K562 (cell line): ENCODE measurements around the gene EPHA2. TPM values are rescaled to one million over a fixed set of nuclear protein-coding genes. Genes with fewer than 3 reads are reported as not detected.

Experiments
- EHMT2 ChIP-seq: fragments of 450-650 bp; IDR thresholded peaks from 2 replicates; pipeline ENCODE4 v1.6.1; 2018; ENCODE audit warnings: antibody characterized with exemption
- EZH2 ChIP-seq: IDR thresholded peaks from 2 replicates; pipeline ENCODE4 v1.6.1; 2012; ENCODE audit warnings: low read depth, mild to moderate bottlenecking, inconsistent platforms, low read length, borderline replicate concordance
- HDAC1 ChIP-seq, 2 experiments: fragments of 450-650 bp; IDR thresholded peaks; 2 replicates each; pipeline ENCODE4 v1.6.1; 2016 to 2017; ENCODE audit warnings: inconsistent platforms in 1 of 2, mild to moderate bottlenecking in 1 of 2, moderate library complexity in 1 of 2
- HMG20A ChIP-seq: fragments of 450-650 bp; formaldehyde crosslinking; conservative IDR thresholded peaks from 2 replicates; pipeline ENCODE4 v1.4.0; 2020; ENCODE audit warnings: mild to moderate bottlenecking, mixed read lengths
- HOXB6 ChIP-seq: fragments of 250-450 bp; sonication (Bioruptor Pico); IDR thresholded peaks from 2 replicates; pipeline ENCODE4 v1.5.1; 2022; ENCODE audit warnings: mild to moderate bottlenecking, borderline replicate concordance
- KLF16 ChIP-seq: IDR thresholded peaks from 2 replicates; pipeline ENCODE4 v1.6.1; 2016; ENCODE audit warnings: antibody characterized with exemption
- MAFG ChIP-seq: fragments of 450-650 bp; conservative IDR thresholded peaks from 2 replicates; pipeline ENCODE4 v1.6.1; 2016; ENCODE audit warnings: missing genetic modification characterization, missing compliant biosample characterization
- MTA1 ChIP-seq: fragments of 450-650 bp; IDR thresholded peaks from 2 replicates; pipeline ENCODE4 v1.6.1; 2017; ENCODE audit warnings: borderline replicate concordance
- MYNN ChIP-seq, 2 experiments: sonication (generic); formaldehyde crosslinking in 1 of 2; IDR thresholded peaks; 2 replicates each; pipeline versions ENCODE4 v1.5.0 to v1.6.1; 2016 to 2020; ENCODE audit warnings: antibody characterized with exemption in 1 of 2, missing genetic modification reagents in 1 of 2
- RBM25 ChIP-seq: fragments of 200-400 bp; formaldehyde crosslinking; IDR thresholded peaks from 2 replicates; pipeline ENCODE4 v1.6.1; 2018; ENCODE audit warnings: low read length, low read depth, moderate library complexity; ENCODE audit not compliant: severe bottlenecking
- SMARCA4 ChIP-seq: fragments of 450-650 bp; IDR thresholded peaks from 2 replicates; pipeline ENCODE4 v1.6.1; 2016
- SMARCA5 ChIP-seq: fragments of 450-650 bp; IDR thresholded peaks from 2 replicates; pipeline ENCODE4 v1.6.1; 2016
- TEAD1 ChIP-seq, 2 experiments: fragments of 450-650 bp in 1 of 2; sonication (generic) in 1 of 2; formaldehyde crosslinking; IDR thresholded peaks; 2 replicates each; pipeline versions ENCODE4 v1.4.0 to v1.8.0; 2020 to 2022; ENCODE audit warnings: mild to moderate bottlenecking in 2 of 2, missing genetic modification reagents in 1 of 2
- TGIF2 ChIP-seq: sonication (generic); formaldehyde crosslinking; IDR thresholded peaks from 2 replicates; pipeline ENCODE4 v1.8.1; 2022; ENCODE audit warnings: mild to moderate bottlenecking, missing genetic modification reagents, moderate library complexity
- YBX1 ChIP-seq: fragments of 450-650 bp; IDR thresholded peaks from 2 replicates; pipeline ENCODE4 v1.7.1; 2016; ENCODE audit warnings: mild to moderate bottlenecking
- ZC3H4 ChIP-seq: sonication (generic); formaldehyde crosslinking; IDR thresholded peaks from 2 replicates; pipeline ENCODE4 v1.9.0; 2021; ENCODE audit warnings: missing genetic modification reagents, borderline replicate concordance
- ZFP30 ChIP-seq: fragments of 250-450 bp; sonication (Bioruptor Pico); IDR thresholded peaks from 2 replicates; pipeline ENCODE4 v1.8.0; 2022; ENCODE audit warnings: moderate library complexity, mild to moderate bottlenecking, inconsistent platforms, borderline replicate concordance
- polyA plus RNA-seq, 8 experiments: library from polyadenylated mRNA; depleted of rRNA in 4 of 8; stranded (reverse) in 5 of 8; unstranded in 3 of 8; fragments of >200 nt; fragmentation: Nextera tagmentation in 2 of 8; fragmentation: Illumina TruSeq in 1 of 8; extraction: Ambion mirVana in 2 of 8; extraction: Trizol in 1 of 8; gene quantifications; 2 replicates each; pipeline versions ENCODE4 v1.2.1 to v1.2.3, GENCODE V29; 2011 to 2014; ENCODE audit warnings: inconsistent platforms in 1 of 8, missing spikeins in 1 of 8
- total RNA-seq, 7 experiments: library from RNA; depleted of rRNA in 6 of 7; stranded (reverse); fragments of >200 nt in 6 of 7; fragmentation: Illumina TruSeq in 2 of 7; extraction: Trizol in 2 of 7; gene quantifications; 2 replicates each; pipeline versions ENCODE4 v1.2.1 to v1.2.3, GENCODE V29; 2011 to 2021; ENCODE audit warnings: low replicate concordance in 1 of 7
- TF ChIP-seq, protein P1 (sequence below): sonication (generic); formaldehyde crosslinking; IDR thresholded peaks from 2 replicates; pipeline ENCODE4 v1.8.0; 2022; ENCODE audit warnings: missing genetic modification reagents, mild to moderate bottlenecking, borderline replicate concordance
- TF ChIP-seq, protein P2 (sequence below): fragments of 450-650 bp; IDR thresholded peaks from 2 replicates; pipeline ENCODE4 v1.6.1; 2017; ENCODE audit warnings: antibody characterized with exemption, mild to moderate bottlenecking
- TF ChIP-seq, protein P3 (sequence below): IDR thresholded peaks from 2 replicates; pipeline ENCODE4 v1.6.1; 2011; ENCODE audit not compliant: insufficient read length; ENCODE audit errors: extremely low read depth

The EPHA2 gene
- total and polyA plus RNA-seq, 9 of the 15 experiments (the other 6 are each of a cell fraction or from before 2014, with no cell fraction given), result 0.04 to 0.40 (median 0.07) TPM; not detected in 4

DNA sequence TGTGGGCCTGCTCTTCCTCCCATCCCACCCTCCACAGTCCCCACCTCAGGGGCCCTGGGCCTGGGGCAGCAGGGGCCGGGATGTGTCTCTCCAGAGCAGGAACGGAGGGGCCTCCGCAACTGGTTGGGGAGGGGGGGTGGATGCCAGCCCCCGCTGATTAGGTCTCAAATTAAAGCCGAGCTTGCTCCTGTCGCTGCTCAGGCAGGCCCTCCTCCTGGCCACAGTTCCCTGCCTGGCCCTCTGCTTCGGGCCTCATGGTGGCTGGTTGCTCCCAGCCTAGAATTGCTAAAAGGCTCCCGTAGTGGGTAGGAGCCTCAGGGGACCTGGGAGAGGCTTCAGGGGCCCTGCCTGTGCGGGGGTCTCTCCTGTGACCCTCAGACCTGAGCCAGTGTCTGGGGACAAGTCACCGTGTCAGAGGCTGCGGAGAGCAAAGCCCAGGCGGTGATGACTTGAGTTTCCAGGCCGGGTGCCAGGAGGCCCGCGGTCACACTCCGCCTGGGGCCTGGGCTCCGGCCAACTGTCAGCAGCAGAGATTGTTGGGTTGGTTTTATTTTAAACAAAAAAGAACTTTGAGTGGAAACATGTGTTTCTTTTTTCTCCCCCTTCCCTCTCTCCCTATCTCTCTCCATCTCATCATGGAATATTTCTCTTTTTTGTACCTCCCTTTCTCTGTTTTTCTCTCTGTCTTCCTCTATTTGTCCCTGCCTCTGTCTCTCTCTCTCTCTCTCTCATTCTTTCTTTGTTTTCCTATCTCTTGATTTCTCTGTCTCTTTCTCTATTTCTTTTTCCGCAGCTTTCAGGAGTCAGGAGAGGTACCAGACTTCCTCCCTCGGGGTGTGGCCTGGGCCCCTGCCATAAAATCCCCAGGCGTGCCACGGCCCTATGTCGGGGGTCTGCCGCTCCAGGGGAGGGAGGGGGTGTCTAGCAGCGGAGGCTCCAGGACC is 20.0 kb upstream of the EPHA2 start (continued):
- TF ChIP-seq, protein P1, sequence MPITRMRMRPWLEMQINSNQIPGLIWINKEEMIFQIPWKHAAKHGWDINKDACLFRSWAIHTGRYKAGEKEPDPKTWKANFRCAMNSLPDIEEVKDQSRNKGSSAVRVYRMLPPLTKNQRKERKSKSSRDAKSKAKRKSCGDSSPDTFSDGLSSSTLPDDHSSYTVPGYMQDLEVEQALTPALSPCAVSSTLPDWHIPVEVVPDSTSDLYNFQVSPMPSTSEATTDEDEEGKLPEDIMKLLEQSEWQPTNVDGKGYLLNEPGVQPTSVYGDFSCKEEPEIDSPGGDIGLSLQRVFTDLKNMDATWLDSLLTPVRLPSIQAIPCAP, result no peak
- no peak for TF ChIP-seq SMARCA5
- no peak for TF ChIP-seq KLF16
- TF ChIP-seq SMARCA4, result 0 out of 2 replicates have a peak, but pooled peaks have one; percentile 35
- no peak for TF ChIP-seq HMG20A (CRISPR knock-in tag)
- TF ChIP-seq EZH2, result no peak
- TF ChIP-seq TEAD1 (CRISPR knock-in tag; IDR thresholded peaks at IDR 0.05), result no peak
- TF ChIP-seq, protein P2, sequence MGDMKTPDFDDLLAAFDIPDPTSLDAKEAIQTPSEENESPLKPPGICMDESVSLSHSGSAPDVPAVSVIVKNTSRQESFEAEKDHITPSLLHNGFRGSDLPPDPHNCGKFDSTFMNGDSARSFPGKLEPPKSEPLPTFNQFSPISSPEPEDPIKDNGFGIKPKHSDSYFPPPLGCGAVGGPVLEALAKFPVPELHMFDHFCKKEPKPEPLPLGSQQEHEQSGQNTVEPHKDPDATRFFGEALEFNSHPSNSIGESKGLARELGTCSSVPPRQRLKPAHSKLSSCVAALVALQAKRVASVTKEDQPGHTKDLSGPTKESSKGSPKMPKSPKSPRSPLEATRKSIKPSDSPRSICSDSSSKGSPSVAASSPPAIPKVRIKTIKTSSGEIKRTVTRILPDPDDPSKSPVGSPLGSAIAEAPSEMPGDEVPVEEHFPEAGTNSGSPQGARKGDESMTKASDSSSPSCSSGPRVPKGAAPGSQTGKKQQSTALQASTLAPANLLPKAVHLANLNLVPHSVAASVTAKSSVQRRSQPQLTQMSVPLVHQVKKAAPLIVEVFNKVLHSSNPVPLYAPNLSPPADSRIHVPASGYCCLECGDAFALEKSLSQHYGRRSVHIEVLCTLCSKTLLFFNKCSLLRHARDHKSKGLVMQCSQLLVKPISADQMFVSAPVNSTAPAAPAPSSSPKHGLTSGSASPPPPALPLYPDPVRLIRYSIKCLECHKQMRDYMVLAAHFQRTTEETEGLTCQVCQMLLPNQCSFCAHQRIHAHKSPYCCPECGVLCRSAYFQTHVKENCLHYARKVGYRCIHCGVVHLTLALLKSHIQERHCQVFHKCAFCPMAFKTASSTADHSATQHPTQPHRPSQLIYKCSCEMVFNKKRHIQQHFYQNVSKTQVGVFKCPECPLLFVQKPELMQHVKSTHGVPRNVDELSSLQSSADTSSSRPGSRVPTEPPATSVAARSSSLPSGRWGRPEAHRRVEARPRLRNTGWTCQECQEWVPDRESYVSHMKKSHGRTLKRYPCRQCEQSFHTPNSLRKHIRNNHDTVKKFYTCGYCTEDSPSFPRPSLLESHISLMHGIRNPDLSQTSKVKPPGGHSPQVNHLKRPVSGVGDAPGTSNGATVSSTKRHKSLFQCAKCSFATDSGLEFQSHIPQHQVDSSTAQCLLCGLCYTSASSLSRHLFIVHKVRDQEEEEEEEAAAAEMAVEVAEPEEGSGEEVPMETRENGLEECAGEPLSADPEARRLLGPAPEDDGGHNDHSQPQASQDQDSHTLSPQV, result peak; percentile 86
- peak; percentile 76; the same call in 1 of the 2 replicates for TF ChIP-seq MTA1
- no peak for TF ChIP-seq MAFG
- no peak for TF ChIP-seq YBX1
- TF ChIP-seq EHMT2, result 0 out of 2 replicates have a peak, but pooled peaks have one; percentile 12
- TF ChIP-seq, protein P3, sequence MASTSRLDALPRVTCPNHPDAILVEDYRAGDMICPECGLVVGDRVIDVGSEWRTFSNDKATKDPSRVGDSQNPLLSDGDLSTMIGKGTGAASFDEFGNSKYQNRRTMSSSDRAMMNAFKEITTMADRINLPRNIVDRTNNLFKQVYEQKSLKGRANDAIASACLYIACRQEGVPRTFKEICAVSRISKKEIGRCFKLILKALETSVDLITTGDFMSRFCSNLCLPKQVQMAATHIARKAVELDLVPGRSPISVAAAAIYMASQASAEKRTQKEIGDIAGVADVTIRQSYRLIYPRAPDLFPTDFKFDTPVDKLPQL, result no peak
- TF ChIP-seq HDAC1 (IDR thresholded peaks at IDR 0.05), result 0 out of 4 replicates have a peak, but pooled peaks of 1 of the 2 experiments have one; percentile 39
- TF ChIP-seq ZFP30 (CRISPR knock-in tag), result no peak
- 0 out of 2 replicates have a peak, but pooled peaks have one; percentile 21 for TF ChIP-seq MYNN (IDR thresholded peaks at IDR 0.05)
- no peak for TF ChIP-seq MYNN (CRISPR knock-in tag; IDR thresholded peaks at IDR 0.05)
- TF ChIP-seq HOXB6 (CRISPR knock-in tag), result no peak
- TF ChIP-seq ZC3H4 (CRISPR knock-in tag), result no peak
- TF ChIP-seq TGIF2 (CRISPR knock-in tag), result no peak
- TF ChIP-seq RBM25, result no peak
